GM23338 (cell line): ENCODE results near the gene AGAP2. TPM values are rescaled to one million over a fixed set of nuclear protein-coding genes. Genes with fewer than 3 reads are reported as not detected.
"Not testable (repeated sequence)": the region's sequence is repeated elsewhere in the genome, so short reads cannot be mapped to it uniquely, and the experiment has no call there.

Source experiments
- ATAC-seq: fragments of 200-7000 bp; cut with Tn5 transposase; 3 replicates; pipeline ENCODE4 v1.9.1; 2020
- DNase-seq: peaks from one replicate; pipeline ENCODE4 v3.0.0-alpha.2; 2015; ENCODE audit warnings: low spot score
- H2AFZ ChIP-seq: fragments of 200-600 bp; sonication (generic); 2 replicates; pipeline ENCODE4 v1.8.0; 2016; ENCODE audit warnings: antibody characterized with exemption, mild to moderate bottlenecking, moderate library complexity
- H3F3A ChIP-seq: fragments of 200-600 bp; sonication (generic); replicated peaks from 2 replicates; pipeline ENCODE4 v1.8.0; 2017; ENCODE audit warnings: antibody characterized with exemption, mixed run types, low read depth
- H3K27ac ChIP-seq: fragments of 200-600 bp; sonication (generic); 2 replicates; pipeline ENCODE4 v1.6.1; 2016; ENCODE audit warnings: low read depth
- H3K27me3 ChIP-seq: fragments of 200-600 bp; sonication (generic); 2 replicates; pipeline ENCODE4 v1.8.0; 2016; ENCODE audit warnings: mild to moderate bottlenecking, mixed run types, moderate library complexity; ENCODE audit not compliant: insufficient read depth
- H3K36me3 ChIP-seq: fragments of 200-600 bp; sonication (generic); 2 replicates; pipeline ENCODE4 v1.8.0; 2016; ENCODE audit warnings: mild to moderate bottlenecking; ENCODE audit not compliant: insufficient read depth
- H3K4me1 ChIP-seq: fragments of 200-600 bp; sonication (generic); 2 replicates; pipeline ENCODE4 v1.8.0; 2016; ENCODE audit warnings: mild to moderate bottlenecking, moderate library complexity; ENCODE audit not compliant: insufficient read depth
- H3K4me2 ChIP-seq: fragments of 200-600 bp; sonication (generic); 2 replicates; pipeline ENCODE4 v1.7.1; 2017; ENCODE audit warnings: mixed run types
- H3K4me3 ChIP-seq: fragments of 200-600 bp; sonication (generic); 2 replicates; pipeline ENCODE4 v1.6.1; 2016; ENCODE audit warnings: mixed run types
- H3K79me2 ChIP-seq: fragments of 200-600 bp; sonication (generic); replicated peaks from 2 replicates; pipeline ENCODE4 v1.8.0; 2017; ENCODE audit warnings: mild to moderate bottlenecking; ENCODE audit not compliant: insufficient read depth
- H3K9me2 ChIP-seq: fragments of 200-600 bp; sonication (generic); 2 replicates; pipeline ENCODE4 v1.8.0; 2017; ENCODE audit not compliant: insufficient read depth
- H4K20me1 ChIP-seq: fragments of 200-600 bp; sonication (generic); replicated peaks from 2 replicates; pipeline ENCODE4 v1.8.0; 2017; ENCODE audit warnings: mild to moderate bottlenecking; ENCODE audit not compliant: insufficient read depth
- H3K27ac Mint-ChIP-seq: 2 replicates; pipeline ENCODE4 v1.8.0; 2020; ENCODE audit warnings: inconsistent platforms, mild to moderate bottlenecking, moderate library complexity, mixed read lengths
- H3K27me3 Mint-ChIP-seq: 3 replicates; pipeline ENCODE4 v1.8.0; 2022; ENCODE audit warnings: low read depth, mild to moderate bottlenecking, moderate library complexity, mixed read lengths, inconsistent platforms; ENCODE audit not compliant: insufficient read depth, poor library complexity
- H3K36me3 Mint-ChIP-seq: 3 replicates; pipeline ENCODE4 v1.8.0; 2021; ENCODE audit warnings: low read depth, mild to moderate bottlenecking, inconsistent platforms, moderate library complexity, mixed read lengths
- H3K4me1 Mint-ChIP-seq: 3 replicates; pipeline ENCODE4 v1.8.0; 2020; ENCODE audit warnings: mild to moderate bottlenecking, inconsistent platforms, mixed read lengths
- H3K4me3 Mint-ChIP-seq: 3 replicates; pipeline ENCODE4 v1.8.0; 2021; ENCODE audit warnings: moderate library complexity, mild to moderate bottlenecking, inconsistent platforms, mixed read lengths
- H3K9me3 Mint-ChIP-seq: 3 replicates; pipeline ENCODE4 v1.8.0; 2020; ENCODE audit warnings: moderate library complexity, mild to moderate bottlenecking, inconsistent platforms, mixed read lengths
- CTCF ChIP-seq, 2 experiments: fragments of 200-600 bp in 1 of 2; sonication (generic) in 1 of 2; conservative IDR thresholded peaks; 2 replicates each; pipeline versions ENCODE4 v1.5.1 to v1.6.1; 2016 to 2017; ENCODE audit warnings: antibody characterized with exemption in 2 of 2, low read depth in 2 of 2, mild to moderate bottlenecking in 2 of 2, moderate library complexity in 1 of 2
- ETS1 ChIP-seq: IDR thresholded peaks from 2 replicates; pipeline ENCODE4 v1.6.1; 2016; ENCODE audit warnings: antibody characterized with exemption
- EZH2phosphoT487 ChIP-seq: fragments of 200-600 bp; sonication (generic); IDR thresholded peaks from one replicate; pipeline ENCODE4 v1.8.1; 2018; ENCODE audit warnings: antibody characterized with exemption; ENCODE audit not compliant: unreplicated experiment
- POLR2AphosphoS5 ChIP-seq: IDR thresholded peaks from 2 replicates; pipeline ENCODE4 v1.6.1; 2016; ENCODE audit warnings: antibody characterized with exemption, low read depth
- REST ChIP-seq: IDR thresholded peaks from one replicate; pipeline ENCODE4 v1.6.1; 2018; ENCODE audit warnings: antibody characterized with exemption; ENCODE audit not compliant: unreplicated experiment
- ZNF331 ChIP-seq: fragments of 250-450 bp; sonication (Bioruptor Pico); IDR thresholded peaks from 2 replicates; pipeline ENCODE4 v1.5.0; 2020; ENCODE audit warnings: low read depth, mild to moderate bottlenecking, moderate library complexity
- polyA plus RNA-seq: library from polyadenylated mRNA; unstranded; fragments of >200 nt; fragmentation: Nextera tagmentation; extraction: Ambion mirVana; gene quantifications from 2 replicates; pipeline ENCODE4 v1.2.1, GENCODE V29; 2016
- total RNA-seq: library from RNA; depleted of rRNA; stranded (reverse); fragments of >200 nt; shearing (Covaris generic); gene quantifications from 2 replicates; pipeline ENCODE4 v1.2.3, GENCODE V29; 2014

The AGAP2 gene
- total and polyA plus RNA-seq, 2 experiments from 2014 or later: 0.36 to 1.3 TPM

DNA sequence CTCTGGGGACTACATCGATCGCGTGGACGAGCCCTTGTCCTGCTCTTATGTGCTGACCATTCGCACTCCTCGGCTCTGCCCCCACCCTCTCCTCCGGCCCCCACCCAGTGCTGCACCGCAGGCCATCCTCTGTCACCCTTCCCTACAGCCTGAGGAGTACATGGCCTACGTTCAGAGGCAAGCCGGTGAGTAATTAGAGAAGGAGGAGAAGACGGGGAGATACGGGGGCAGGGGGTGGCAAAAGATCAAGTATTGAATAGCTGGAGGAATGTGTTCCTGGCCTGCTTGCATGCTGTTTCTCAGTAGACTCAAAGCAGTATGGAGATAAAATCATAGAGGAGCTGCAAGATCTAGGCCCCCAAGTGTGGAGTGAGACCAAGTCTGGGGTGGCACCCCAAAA, 22.8 kb downstream of the AGAP2 start (continued):
- TF ChIP-seq ETS1 (no peak), POLR2AphosphoS5 (no peak), ZNF331 (CRISPR knock-in tag) (no peak)

- H3K4me2 ChIP-seq, ATAC-seq, H4K20me1 ChIP-seq, H3K4me1 ChIP-seq, H3K4me3 Mint-ChIP-seq, H3K4me3 ChIP-seq, H3K4me1 Mint-ChIP-seq, H3F3A ChIP-seq, H2AFZ ChIP-seq, H3K36me3 ChIP-seq, H3K27ac Mint-ChIP-seq, H3K9me2 ChIP-seq, H3K27me3 ChIP-seq, H3K27ac ChIP-seq, H3K79me2 ChIP-seq, H3K9me3 Mint-ChIP-seq, H3K27me3 Mint-ChIP-seq, DNase-seq: not testable (repeated sequence)
- H3K36me3 Mint-ChIP-seq: peaks cover 19% of the 10 kb centered on the region
Observed at GRCh38 chr12:57715036-57715748, 23.4 kb downstream of the AGAP2 start.

- Mint-ChIP-seq H3K36me3 (peaks cover 8% of the 10 kb centered on the region), H3K27ac (no peak overlapping the region), H3K27me3 (peaks cover 1% of the 10 kb centered on the region), H3K4me3 (no peak overlapping the region), H3K4me1 (no peaks in the 10 kb centered on the region), H3K9me3 (no peaks in the 10 kb centered on the region)
- Histone ChIP-seq H3K4me3 (no peak overlapping the region), H3K27ac (no peak overlapping the region), H2AFZ (no peak overlapping the region), H3K9me2 (no peaks in the 10 kb centered on the region), H3K36me3 (no peaks in the 10 kb centered on the region), H3F3A (no peaks in the 10 kb centered on the region), H4K20me1 (peaks cover 4% of the 10 kb centered on the region; the same call in 1 of the 2 replicates), H3K4me2 (no peak overlapping the region), H3K79me2 (no peaks in the 10 kb centered on the region), H3K4me1 (no peaks in the 10 kb centered on the region), H3K27me3 (no peaks in the 10 kb centered on the region)
- ATAC-seq (no peak), DNase-seq (no peak)
- TF ChIP-seq ZNF331 (CRISPR knock-in tag) (no peak), REST (no peak), EZH2phosphoT487 (no peak), POLR2AphosphoS5 (no peak), CTCF (conservative IDR thresholded peaks at IDR 0.05; ENCODE audit: low read depth in 2 of 2) (no peak)
Observed at GRCh38 chr12:57713209-57713608, 25.3 kb downstream of the AGAP2 start.
